Measurements from ENCODE around the gene PCOLCE2.

The PCOLCE2 gene

DNA sequence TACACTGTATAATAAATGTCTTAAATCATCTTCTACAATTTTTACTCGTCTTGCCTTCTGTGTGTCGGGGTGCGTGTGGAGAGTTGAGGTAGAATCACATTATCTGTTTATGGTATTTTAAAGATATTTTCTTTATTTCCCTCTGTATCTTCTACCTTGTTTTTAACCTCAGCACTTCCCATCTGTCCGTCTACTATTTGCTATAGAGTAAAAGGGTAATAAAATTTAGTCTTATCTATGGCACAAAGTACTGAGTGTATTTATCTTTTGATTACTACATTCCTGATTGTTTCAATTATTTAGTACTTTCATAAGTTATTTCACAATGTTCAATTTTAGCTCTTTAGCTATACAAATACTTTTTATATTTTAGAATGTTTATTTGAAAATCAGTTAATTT, 102.9 kb downstream of the PCOLCE2 start:
- H3K4me3 ChIP-seq (ENCODE audit: low read depth, low read length): no peak overlapping the region
- TF ChIP-seq, protein P1, sequence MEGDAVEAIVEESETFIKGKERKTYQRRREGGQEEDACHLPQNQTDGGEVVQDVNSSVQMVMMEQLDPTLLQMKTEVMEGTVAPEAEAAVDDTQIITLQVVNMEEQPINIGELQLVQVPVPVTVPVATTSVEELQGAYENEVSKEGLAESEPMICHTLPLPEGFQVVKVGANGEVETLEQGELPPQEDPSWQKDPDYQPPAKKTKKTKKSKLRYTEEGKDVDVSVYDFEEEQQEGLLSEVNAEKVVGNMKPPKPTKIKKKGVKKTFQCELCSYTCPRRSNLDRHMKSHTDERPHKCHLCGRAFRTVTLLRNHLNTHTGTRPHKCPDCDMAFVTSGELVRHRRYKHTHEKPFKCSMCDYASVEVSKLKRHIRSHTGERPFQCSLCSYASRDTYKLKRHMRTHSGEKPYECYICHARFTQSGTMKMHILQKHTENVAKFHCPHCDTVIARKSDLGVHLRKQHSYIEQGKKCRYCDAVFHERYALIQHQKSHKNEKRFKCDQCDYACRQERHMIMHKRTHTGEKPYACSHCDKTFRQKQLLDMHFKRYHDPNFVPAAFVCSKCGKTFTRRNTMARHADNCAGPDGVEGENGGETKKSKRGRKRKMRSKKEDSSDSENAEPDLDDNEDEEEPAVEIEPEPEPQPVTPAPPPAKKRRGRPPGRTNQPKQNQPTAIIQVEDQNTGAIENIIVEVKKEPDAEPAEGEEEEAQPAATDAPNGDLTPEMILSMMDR (IDR thresholded peaks at IDR 0.05; ENCODE audit: low read depth, low read length): no peak

DNA sequence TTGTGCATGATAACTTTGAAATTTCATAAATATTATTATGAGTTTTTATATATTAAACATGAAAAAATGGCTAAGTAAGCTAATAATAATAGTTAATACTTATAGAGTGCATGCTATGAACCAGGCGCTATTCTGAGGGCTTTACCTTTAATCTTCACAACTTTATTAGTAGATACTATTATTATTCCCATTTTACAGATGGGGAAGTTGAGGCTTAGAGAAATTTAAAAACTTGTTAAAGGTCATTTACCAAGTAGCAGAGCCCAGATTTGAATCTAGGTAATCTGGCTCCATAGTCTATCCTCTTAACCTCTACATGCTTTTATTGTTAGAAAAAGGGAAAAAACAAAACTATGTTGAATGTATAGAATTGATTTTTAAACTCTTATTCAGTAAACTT, 104.7 kb downstream of the PCOLCE2 start:
- TF ChIP-seq, protein P1 (IDR thresholded peaks at IDR 0.05; ENCODE audit: low read depth, low read length): no peak
- H3K4me3 ChIP-seq (ENCODE audit: low read depth, low read length): no peak overlapping the region

DNA sequence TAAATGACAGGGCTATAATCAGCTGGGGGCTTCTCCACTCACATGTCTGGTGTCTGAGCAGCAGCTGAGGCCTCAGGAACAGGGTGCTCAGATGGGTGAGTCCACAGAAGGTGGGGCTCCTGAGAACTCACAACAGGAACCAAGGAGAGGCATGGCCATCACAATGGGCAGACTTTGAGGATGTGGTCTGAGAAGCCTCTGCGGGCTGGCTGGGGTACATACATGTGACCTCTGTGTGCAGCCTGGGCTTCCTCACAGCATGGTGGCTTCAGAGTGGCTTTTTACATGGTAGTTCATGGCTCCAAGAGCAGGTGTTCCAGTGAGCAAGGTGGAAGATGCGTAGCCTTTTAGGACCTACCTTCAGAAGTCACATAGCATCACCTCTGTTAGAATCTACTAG, 106.3 kb downstream of the PCOLCE2 start:
- H3K4me3 ChIP-seq (ENCODE audit: low read depth, low read length): no peak overlapping the region
- TF ChIP-seq, protein P1 (IDR thresholded peaks at IDR 0.05; ENCODE audit: low read depth, low read length): no peak

DNA sequence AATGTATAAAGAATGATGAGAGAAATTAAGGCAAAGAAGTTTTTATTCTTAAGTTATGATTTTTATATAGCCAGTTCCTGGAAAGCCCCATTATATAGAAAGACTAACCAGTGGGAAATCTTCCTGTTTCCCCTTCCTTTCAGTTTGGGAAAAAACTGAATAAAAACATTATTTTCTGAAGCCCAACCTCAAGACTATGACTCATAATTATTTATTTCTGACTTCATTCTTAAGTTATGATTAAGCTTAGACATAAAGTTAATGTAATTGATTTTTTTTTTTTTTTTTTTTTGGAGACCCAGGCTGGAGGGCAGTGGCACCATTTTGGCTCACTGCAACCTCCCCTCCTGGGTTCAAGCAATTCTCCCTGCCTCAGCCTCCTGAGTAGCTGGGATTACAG, 109.3 kb downstream of the PCOLCE2 start:
- no peak overlapping the region for H3K4me3 ChIP-seq (ENCODE audit: low read depth, low read length)

DNA sequence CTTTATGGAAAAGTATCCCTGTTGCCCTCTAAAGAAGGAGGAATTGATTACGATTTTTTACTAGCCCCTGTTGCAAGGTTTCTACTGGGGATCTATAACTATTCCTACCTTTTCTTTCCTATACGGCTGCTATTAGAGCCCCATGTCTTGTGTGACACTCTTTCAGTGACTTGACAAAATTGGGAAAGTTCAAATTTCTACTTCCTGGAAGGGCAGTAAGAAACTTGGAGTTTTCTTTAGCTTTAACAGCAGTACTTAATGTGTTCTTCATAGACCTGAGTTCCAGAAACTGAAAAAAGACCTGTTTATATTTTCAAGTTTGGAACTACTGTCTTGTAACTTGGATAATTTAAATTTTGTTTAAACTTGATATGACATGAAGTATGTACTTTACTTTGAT, 110.3 kb downstream of the PCOLCE2 start:
- no peak overlapping the region for H3K4me3 ChIP-seq (ENCODE audit: low read depth, low read length)
- TF ChIP-seq, protein P1 (IDR thresholded peaks at IDR 0.05; ENCODE audit: low read depth, low read length): no peak

More for the DNA sequence above, 109.3 kb downstream of the PCOLCE2 start:
- TF ChIP-seq, protein P1 (IDR thresholded peaks at IDR 0.05; ENCODE audit: low read depth, low read length): no peak

DNA sequence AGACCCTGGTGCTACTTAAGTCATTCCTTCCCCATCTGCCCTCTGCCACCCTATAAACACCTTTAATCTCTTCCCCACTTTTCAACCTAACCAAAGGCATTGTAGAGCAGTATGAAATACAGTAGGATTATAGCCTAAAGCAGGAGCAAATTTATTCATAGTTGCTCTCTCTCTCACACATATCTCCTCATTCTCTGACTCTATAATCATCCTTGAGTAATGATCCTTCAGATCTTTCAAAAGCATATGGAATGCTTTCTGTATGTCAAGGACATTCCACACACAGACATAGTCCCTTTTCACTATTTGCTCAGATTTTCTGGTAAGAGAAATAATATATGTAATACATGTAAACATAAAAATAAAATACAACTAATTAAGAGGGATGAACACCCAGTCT, 111.0 kb downstream of the PCOLCE2 start:
- TF ChIP-seq, protein P1 (IDR thresholded peaks at IDR 0.05; ENCODE audit: low read depth, low read length): no peak
- H3K4me3 ChIP-seq (ENCODE audit: low read depth, low read length): no peak overlapping the region

DNA sequence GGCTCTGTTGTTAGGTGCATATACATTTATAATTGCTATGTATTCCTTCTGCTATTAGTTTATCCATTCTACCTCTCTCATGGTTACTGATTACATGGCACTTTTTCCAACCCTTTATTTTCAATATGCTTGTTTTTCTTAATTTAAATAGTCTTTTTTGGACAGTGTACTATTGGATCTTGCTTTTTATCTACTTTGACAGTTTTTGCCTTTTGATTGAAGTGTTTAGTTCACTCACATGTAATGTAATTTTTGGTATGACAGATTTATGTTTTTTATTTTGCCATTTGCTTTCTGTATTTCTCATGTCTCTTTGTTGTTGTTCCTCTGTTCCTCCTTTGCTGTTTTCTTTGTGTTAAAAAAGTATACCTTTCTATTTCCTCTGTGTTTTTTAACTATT, 120.5 kb downstream of the PCOLCE2 start:
- no peak overlapping the region for H3K4me3 ChIP-seq (ENCODE audit: low read depth, low read length)
- TF ChIP-seq, protein P1 (IDR thresholded peaks at IDR 0.05; ENCODE audit: low read depth, low read length): no peak

Data from WI38 (cell line).